ENCODE measurements around the gene SLC9A1.

DNA sequence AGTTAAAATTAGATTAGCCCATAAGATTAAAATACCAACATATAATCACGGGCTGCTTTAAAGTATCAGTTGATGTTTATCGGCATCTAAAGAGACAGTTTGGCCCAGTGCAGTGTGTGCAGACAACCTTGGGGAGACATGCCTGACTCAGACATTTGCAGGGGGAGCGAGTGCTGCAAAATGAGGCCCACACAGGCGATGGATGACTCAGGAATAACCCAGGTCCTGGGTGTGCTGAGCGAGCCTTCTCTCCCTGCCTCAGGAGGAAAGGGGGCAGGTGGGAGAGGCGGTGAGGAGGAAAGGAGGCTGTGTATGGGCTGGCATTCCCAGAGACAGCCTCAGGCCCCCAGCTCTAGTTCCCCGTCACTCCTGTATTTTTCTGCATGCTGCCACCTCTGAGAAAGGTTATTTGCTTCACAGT, 9.0 kb downstream of the SLC9A1 start:
- TF ChIP-seq EZH2phosphoT487 (IDR thresholded peaks at IDR 0.05; ENCODE audit: insufficient read depth, low read depth) (no peak), EZH2 (IDR thresholded peaks at IDR 0.05; ENCODE audit: insufficient read depth, poor library complexity, severe bottlenecking) (no peak)

Data from GM23248 (cell line).